ENCODE results near the gene SYT3.

DNA sequence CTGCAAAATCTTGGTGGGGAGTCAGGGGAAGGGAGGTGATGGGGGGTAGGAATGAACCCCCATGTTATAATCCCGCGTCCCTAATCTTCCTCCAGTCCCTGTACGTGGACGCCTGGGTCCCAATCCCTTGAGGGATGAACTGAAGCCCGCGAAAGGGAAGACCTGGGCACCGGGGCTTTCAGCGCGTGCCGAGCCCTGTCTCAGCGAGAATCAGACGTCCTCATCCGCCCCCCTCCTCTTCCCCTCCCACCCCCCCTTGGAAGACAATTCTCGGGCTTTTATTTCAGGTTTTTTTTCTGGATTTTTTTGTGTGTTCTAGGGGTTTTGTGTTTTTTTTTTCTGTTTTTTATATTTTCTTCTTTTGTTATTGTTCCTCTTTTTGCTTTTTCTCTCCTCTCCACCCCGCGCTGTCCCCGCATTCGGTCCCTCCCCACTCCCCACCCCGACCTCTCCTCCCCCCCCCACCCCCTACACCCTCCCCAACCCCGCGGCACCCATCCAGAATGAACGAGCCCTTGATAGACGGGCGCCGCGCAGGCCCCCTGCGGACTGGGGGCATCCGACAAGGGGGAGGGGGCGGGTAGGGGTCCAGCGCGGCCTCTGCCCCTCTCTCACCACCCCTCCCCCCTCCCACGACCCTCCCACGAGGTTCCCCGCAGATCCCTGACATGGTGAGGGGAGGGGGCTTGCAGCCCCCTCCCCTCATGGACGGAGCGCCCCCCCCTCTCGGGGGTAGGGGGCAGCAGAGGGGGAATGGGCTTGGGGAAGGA, 19.8 kb upstream of the SYT3 start:
- TF ChIP-seq, protein P1, sequence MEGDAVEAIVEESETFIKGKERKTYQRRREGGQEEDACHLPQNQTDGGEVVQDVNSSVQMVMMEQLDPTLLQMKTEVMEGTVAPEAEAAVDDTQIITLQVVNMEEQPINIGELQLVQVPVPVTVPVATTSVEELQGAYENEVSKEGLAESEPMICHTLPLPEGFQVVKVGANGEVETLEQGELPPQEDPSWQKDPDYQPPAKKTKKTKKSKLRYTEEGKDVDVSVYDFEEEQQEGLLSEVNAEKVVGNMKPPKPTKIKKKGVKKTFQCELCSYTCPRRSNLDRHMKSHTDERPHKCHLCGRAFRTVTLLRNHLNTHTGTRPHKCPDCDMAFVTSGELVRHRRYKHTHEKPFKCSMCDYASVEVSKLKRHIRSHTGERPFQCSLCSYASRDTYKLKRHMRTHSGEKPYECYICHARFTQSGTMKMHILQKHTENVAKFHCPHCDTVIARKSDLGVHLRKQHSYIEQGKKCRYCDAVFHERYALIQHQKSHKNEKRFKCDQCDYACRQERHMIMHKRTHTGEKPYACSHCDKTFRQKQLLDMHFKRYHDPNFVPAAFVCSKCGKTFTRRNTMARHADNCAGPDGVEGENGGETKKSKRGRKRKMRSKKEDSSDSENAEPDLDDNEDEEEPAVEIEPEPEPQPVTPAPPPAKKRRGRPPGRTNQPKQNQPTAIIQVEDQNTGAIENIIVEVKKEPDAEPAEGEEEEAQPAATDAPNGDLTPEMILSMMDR (conservative IDR thresholded peaks at IDR 0.05; ENCODE audit: low read depth, low read length), result no peak
- TF ChIP-seq EZH2phosphoT487 (IDR thresholded peaks at IDR 0.05; ENCODE audit: borderline replicate concordance, low read length), result no peak
